H1 (cell line): Measurements from ENCODE around the gene MUC4. TPM values are rescaled to one million over a fixed set of nuclear protein-coding genes. Genes with fewer than 3 reads are reported as not detected.

Source experiments
- CBX8 ChIP-seq: fragments of 300-800, 300-1000 bp; sonication (generic); IDR thresholded peaks from 2 replicates; pipeline ENCODE4 v1.7.1; 2016; ENCODE audit warnings: low read depth, low read length, borderline replicate concordance
- CEBPB ChIP-seq: IDR thresholded peaks from 2 replicates; pipeline ENCODE4 v1.6.1; 2012; ENCODE audit warnings: low read depth, low read length
- CHD7 ChIP-seq: fragments of 300-600 bp; sonication (generic); IDR thresholded peaks from 2 replicates; pipeline ENCODE4 v1.7.1; 2012; ENCODE audit warnings: low read length, moderate library complexity, mild to moderate bottlenecking, inconsistent platforms; ENCODE audit not compliant: insufficient replicate concordance
- HDAC2 ChIP-seq, 2 experiments: fragments of 300-600 bp in 1 of 2; sonication (generic) in 1 of 2; IDR thresholded peaks; 2 replicates each; pipeline ENCODE4 v1.6.1; 2011 to 2012; ENCODE audit warnings: low read depth in 2 of 2, low read length in 2 of 2, mild to moderate bottlenecking in 2 of 2, moderate library complexity in 2 of 2, borderline replicate concordance in 1 of 2, inconsistent platforms in 1 of 2
- KDM1A ChIP-seq: fragments of 200-600, 300-600 bp; sonication (generic); IDR thresholded peaks from 2 replicates; pipeline ENCODE4 v1.7.1; 2016; ENCODE audit warnings: mild to moderate bottlenecking, low read length, borderline replicate concordance
- NANOG ChIP-seq: IDR thresholded peaks from 2 replicates; pipeline ENCODE4 v1.6.1; 2011; ENCODE audit warnings: low read length, low read depth, mild to moderate bottlenecking, inconsistent platforms; ENCODE audit not compliant: insufficient read depth, poor library complexity, severe bottlenecking
- RBBP5 ChIP-seq: IDR thresholded peaks from 2 replicates; pipeline ENCODE4 v1.7.1; 2012; ENCODE audit warnings: low read depth, mild to moderate bottlenecking, inconsistent platforms, low read length, moderate library complexity, borderline replicate concordance
- RFX5 ChIP-seq: IDR thresholded peaks from 2 replicates; pipeline ENCODE4 v1.6.1; 2011; ENCODE audit warnings: low read depth, low read length, improper control_type of control experiment, borderline replicate concordance
- SP1 ChIP-seq: IDR thresholded peaks from 2 replicates; pipeline ENCODE4 v1.6.1; 2011; ENCODE audit warnings: low read depth, low read length
- TCF12 ChIP-seq: IDR thresholded peaks from 2 replicates; pipeline ENCODE4 v1.6.1; 2011; ENCODE audit warnings: low read depth, mild to moderate bottlenecking, low read length
- polyA plus RNA-seq, 7 experiments: library from polyadenylated mRNA; depleted of rRNA in 3 of 7; stranded (reverse) in 5 of 7; unstranded in 2 of 7; fragments of >200 nt in 5 of 7; fragments of 200-250 nt in 2 of 7; gene quantifications; 1 replicate in 5 of 7; 2 replicates in 1 of 7; 4 replicates in 1 of 7; pipeline versions ENCODE4 v1.2.1 to v1.2.3, GENCODE V29; 2011 to 2013; ENCODE audit warnings: missing spikeins in 2 of 7, mixed read lengths in 2 of 7
- total RNA-seq: library from RNA; stranded (reverse); fragmentation: NEBNext Ultra II Directional; extraction: Animal tissue kit (Norgen Biotek cat#: 25700); gene quantifications from 2 replicates; pipeline ENCODE4 v1.2.1, GENCODE V29; 2021

The MUC4 gene
- total and polyA plus RNA-seq, 2 of the 8 experiments (the other 6 are each of a cell fraction or from before 2014, with no cell fraction given) = 0.89 to 2.0 TPM

- TF ChIP-seq CHD7 (no peak), NANOG (no peak), RBBP5 (no peak), TCF12 (no peak), HDAC2 (IDR thresholded peaks at IDR 0.05; ENCODE audit: borderline replicate concordance in 1 of 2, low read depth in 2 of 2, low read length in 2 of 2) (no peak), RFX5 (no peak), CBX8 (no peak), CEBPB (no peak), SP1 (no peak), KDM1A (no peak)
Measured at GRCh38 chr3:195788711-195789581, 22.8 kb downstream of the MUC4 start (continued).
